Fibroblast of skin of back (primary cell): Measurements from ENCODE around the gene C2orf68. TPM values are rescaled to one million over a fixed set of nuclear protein-coding genes. Genes with fewer than 3 reads are reported as not detected.
"Not testable (repeated sequence)": the region's sequence is repeated elsewhere in the genome, so short reads cannot be mapped to it uniquely, and the experiment has no call there.

ENCODE experiments used
- DNase-seq: peaks from one replicate; pipeline ENCODE4 v3.0.0-alpha.2; 2013
- polyA plus RNA-seq, 2 experiments: library from polyadenylated mRNA; unstranded; fragments of 120-200 nt; gene quantifications; one replicate each; pipeline ENCODE4 v1.2.1, GENCODE V29; 2013; ENCODE audit not compliant: insufficient read length in 2 of 2

The C2orf68 gene, protein sequence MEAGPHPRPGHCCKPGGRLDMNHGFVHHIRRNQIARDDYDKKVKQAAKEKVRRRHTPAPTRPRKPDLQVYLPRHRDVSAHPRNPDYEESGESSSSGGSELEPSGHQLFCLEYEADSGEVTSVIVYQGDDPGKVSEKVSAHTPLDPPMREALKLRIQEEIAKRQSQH
- 15.0 TPM for polyA plus RNA-seq (2013, experiment 1 of 2; ENCODE audit: insufficient read length)
- polyA plus RNA-seq (2013, experiment 2 of 2; ENCODE audit: insufficient read length) = 18.1 TPM

DNA sequence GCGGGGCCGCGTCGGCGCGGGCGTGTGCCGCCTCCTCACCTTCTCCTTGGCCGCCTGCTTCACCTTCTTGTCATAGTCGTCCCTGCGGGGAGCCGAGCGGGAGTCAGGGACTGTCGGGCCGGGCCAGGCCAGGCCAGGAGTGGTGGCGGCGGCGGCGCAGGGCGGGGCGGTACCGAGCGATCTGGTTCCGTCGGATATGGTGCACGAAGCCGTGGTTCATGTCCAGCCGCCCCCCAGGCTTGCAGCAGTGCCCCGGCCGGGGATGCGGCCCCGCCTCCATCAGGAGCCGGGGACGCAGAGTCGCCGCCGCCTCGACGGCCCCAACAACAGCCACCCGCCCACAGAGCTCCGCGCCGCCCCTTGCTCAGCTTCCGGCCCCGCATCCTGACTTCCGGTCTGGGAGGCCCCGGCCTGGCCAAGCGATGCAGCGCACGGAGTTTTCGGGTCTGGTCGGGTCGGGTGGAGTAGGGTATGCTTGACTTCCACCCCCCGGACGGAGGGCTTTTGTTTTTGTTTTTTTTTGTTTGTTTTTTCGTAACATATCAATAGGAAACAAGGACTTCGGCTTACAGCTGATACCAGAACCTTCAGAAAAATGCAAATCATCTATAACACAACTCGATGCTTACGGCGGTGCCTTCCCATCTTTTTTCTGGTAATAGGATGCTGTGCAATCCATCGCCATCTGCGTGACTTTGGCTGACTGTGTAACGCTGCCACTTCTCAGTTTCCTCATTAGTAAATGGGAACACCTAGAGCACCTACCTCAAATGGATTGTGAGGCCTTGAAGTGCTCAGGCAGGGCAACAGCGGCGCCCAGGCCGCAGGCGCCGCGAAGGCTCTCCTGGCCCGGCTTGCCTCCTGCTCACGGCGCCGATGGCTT lies at the start of gene C2orf68:
Gene C2orf68, minus strand, starts transcription at position 362 of the 883 bp plus-strand sequence. Its CDS starts 82 bp downstream, at position 280.
- peak; percentile 90 for DNase-seq

DNA sequence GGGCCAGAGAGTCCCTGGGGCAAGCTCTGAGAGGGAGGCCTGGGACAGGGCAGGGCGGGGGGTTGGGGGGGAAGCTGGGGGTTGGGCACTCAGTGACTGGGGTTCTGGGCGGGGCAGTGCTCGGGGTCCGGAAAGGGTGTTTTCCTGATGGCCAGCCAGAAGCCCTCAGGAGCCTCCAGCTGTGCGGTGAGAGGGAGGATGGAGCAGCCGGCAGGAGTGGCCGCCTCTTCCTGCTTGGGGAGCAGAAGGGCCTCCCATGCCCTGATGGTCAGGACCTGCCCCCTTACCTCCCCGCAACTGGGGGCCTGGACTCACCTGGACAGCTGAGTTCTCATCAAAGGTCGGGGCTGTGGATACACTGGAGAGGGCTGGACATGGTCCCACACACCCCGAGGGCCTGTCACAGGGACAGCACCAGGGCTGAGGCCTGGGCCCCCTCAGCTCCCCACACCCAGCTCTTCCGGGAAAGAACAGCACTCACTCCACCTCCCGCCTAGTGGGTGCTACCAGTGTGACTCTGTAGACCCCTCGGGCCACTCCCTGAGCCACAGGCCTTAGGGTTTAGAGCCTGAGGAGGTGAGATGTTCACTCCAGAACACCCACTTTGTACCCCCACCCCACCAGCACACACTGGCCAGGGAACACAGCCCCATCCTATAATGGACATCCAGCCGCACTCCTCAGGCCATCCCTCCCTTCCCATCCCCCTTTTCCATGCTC lies 49.4 kb upstream of the C2orf68 start:
- no peak for DNase-seq

DNA sequence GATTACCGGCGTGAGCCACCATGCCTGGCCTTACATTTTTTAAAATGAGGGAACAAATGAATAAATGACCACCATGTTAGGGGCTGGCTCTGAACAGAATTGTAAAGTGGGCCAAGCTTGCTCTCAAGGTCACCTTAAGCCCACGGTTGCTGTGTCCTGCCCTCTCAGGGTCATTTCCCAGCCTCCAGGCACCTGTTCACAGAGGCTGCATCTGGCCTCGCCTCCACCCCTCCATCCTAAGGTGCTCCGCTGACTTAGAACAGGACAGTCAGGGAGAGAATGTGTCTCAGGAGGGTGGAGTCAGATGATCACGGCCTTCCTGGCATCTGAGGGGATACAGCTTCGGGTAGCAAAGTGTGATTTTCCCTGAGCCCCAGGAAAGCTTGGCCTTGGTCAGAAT lies 48.9 kb upstream of the C2orf68 start:
- DNase-seq = no peak

DNA sequence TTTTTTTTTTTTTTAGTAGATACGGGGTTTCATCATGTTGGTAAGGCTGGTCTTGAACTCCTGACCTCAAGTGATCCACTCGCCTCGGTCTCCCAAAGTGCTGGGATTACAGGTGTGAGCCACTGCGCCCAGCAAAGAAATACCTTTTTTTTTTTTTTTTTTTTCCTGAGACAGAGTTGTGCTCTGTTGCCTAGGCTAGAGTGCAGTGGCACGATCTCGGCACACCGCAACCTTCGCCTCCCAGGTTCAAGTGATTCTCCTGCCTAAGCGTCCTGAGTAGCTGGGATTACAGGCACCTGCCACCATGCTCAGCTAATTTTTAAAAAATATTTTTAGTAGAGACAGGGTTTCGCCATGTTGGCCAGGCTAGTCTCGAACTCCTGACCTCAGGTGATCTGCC lies 48.4 kb upstream of the C2orf68 start:
- DNase-seq = not testable (repeated sequence)

DNA sequence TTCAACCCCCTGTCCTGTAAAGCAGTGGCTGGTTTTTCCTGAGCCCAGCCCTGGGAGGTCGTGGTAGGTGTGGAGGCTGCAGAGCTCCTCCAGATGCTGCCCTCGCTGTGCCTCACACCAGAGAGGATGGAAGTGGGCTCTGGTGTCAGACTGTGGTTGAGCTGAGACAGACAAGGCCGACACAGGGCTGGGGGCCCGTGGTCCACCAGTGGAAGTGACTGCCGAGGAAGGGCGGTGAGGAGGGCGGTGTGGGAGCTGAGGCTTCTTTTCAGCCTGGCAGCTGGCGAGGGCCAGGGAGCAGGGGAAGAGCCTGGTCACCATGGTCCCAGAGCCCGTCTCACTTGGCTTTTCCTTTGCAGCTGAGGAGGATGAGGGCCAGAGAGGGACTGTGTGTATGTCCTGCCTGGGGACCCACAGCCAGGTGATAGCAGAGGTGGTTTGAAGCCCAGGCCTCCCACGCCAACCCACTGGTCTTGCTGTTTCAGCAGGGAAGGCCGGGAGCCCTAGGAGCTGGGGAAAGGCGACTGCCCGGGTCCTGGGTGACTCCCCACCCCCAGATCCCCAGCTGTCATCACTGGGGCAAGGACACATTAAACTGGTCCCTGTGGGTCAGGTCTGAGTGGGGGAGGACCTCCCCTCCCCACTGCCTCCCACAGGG lies 47.6 kb upstream of the C2orf68 start:
- no peak for DNase-seq

DNA sequence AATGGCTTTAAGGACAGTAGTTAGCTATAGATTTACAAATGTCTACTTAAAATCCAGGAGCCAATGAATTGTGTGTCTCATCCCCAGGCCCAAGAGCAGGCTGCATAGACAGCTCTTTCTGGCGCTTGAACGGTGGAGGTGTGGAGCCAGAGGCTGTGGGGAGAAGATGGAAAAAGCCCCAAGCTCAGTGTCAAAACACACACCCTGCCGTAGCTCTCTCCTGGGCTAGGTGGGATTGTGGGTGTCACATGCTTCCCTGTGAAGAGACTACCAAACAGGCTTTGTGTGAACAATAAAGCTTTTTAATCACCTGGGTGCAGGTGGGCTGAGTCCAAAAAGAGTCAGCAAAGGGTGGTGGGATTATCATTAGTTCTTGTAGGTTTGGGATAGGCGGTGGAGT lies 45.5 kb upstream of the C2orf68 start:
- not testable (repeated sequence) for DNase-seq

DNA sequence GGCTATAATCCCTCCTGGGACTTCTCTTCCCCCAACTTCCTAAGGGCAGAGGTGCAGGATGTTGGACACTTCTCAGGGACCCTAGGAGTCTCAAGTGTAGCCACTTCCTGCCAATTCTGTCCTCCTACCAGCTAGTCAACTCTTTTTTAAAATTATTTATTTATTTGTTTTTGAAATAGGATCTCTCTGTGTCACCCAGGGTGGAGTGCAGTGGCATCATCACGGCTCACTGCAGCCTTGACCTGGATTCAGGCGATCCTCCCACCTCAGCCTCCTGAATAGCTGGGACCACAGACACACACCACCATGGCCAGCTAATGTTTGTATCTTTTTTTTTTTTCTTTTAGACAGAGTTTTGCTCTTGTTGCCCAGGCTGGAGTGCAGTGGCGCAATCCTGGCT lies 44.6 kb upstream of the C2orf68 start:
- peak; percentile 29 for DNase-seq

DNA sequence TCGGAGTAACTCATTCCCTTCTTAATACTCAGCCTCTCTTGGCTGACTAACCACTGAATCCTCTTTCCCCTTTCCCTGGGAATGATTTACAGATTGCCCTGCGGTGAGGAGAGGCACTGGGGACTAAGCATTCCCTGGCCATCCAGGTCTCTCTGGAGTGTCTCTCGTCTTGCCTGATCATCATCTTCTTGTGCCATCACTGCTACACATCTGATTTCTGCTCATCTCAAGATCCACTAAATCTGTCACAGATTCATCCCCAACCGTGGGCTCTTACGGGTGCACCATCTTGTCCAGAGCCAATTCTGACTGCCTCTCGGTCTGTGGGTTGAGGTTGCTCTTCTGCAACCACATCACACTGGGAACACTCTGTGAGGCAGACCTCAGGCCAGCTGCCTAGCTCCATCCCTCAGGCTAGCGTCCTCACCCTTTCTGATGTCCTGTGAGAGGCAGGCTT lies 44.1 kb upstream of the C2orf68 start:
- peak; percentile 75 for DNase-seq

DNA sequence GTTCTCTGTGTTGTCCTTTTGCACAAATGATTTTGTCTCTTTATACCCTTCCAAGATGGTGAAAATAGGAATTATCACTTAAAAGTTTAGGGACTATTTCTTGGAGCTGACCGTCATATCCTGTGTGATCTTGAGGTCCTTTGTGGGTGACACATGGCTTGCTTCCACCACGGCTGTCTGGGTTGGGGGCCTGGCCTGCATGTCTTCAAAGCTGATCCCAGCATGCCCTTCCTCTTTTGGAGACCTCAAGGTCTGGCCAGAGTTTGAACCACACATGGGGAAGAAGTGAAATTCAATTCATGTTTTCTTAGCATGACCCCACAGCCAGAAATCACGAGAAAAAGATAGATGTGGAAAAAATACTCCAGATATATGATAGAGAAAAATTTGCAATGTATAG lies 42.1 kb upstream of the C2orf68 start:
- no peak for DNase-seq

DNA sequence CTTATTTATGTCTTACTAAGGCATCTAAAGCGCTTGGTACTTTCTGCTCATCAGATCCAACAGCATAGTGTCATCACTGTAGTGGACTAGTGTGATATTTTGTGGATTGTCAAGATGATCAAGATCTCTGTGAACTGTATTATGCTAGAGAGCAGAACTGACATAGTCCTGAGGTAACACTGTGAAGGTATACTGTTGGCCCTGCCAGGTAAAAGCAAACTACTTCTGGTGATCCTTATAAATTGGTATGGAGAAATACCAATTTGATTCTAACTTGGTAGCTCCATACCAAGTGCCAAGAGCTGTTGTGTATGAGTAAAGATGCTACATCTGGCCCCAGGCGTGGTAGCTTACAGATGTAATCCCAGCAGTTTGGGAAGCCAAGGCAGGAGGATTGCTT lies 40.2 kb upstream of the C2orf68 start:
- DNase-seq = no peak

DNA sequence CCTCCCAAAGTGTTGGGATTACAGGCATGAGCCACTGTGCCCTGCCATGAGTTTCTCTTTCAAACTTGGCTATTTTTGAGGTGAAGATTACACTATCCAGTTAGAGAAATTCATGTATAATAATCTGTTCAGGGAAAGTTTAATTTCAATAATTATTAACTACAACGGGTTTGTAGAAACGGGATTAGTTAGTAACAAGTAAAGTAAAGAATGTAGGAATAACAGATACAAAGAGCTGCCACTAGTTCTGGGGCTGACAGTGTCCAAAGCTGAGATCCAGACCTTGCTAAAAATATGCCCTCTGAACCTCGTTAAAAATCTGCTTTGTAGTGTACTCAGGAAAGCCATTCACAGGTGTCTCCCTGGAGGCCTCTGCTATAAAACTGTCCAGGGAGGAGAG lies 39.2 kb upstream of the C2orf68 start:
- no peak for DNase-seq

DNA sequence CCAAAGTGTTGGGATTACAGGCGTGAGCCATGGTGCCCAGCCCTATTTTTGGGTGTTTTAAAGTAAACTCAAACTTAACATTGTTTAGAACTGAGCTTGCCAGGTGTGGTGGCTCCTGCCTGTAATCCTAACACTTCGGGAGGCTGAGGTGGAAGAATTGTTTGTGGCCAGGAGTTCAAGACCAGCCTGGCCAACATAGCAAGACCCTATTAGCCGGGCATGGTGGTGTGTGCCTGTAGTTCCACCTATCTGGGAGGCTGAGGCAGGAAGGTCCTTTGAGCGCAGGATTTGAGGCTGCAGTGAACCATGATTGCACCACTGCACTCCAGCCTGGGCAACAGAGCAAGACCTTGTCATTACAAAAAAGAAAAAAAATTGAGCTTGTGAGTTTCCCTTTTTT lies 38.6 kb upstream of the C2orf68 start:
- no peak for DNase-seq

DNA sequence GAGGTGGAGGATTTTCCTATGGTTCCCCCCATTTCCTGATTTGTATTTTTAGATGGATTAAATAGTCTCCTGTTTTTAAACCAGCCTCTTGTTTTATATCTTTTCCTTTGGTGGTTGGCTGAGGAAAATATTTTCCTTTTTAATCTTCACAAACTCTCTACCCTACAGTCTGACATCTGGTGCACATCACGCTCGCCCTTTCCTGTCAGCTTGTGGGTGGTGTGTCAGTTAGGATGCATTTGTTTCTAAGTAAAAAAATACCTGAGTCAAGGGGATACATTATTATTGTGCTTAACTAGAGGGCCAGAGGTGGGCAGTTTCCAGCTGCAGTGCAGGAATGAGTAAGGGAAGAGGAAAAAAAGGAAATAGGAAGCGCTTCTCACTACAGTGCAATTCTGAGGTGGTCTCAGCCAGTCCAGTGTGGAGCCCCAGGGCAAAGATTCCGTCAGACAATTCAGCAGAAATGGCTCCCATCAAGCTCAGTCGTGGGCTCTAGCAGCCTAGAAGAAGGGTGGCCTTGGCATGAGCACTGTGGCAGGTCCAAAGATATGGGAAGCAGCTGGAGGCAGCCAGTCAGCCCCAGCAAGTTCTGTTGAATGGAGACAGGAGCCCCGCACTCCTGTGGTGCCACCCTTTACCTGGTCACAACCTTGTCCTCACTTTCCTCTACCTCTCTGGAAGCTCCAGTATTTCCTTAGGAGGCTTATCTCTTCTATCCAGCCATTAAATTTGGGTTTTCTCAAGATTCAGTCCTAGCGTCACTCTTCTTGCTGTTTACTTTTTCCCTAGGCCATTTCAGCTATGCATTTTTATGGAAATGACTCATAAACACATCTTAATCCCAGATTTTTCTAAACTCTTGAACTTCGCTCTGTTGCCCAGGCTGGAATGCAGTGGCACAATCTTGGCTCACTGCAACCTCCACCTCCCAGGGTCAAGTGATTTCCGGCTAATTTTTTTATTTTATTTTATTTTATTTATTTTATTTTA lies 37.6 kb upstream of the C2orf68 start:
- DNase-seq = peak; percentile 87

DNA sequence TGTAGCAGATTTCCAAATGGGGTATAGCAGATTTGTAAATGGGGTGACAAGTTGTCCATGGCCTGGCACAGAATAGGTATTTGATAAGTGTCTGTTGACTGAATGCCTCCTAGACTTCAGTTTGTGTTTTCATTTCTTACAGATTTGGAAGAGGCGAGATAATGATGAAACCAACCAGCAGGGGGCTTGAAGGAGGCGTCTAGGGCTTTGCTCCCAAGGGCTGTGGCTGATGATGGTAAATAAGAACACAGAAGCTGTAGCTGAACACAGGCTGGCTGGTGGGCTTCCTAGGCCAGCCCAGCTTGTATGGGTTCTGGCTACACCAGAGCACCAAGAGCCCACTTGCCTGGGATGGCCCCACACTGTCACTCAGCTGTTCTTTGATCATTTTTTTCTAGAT lies 36.8 kb upstream of the C2orf68 start:
- peak; percentile 63 for DNase-seq

DNA sequence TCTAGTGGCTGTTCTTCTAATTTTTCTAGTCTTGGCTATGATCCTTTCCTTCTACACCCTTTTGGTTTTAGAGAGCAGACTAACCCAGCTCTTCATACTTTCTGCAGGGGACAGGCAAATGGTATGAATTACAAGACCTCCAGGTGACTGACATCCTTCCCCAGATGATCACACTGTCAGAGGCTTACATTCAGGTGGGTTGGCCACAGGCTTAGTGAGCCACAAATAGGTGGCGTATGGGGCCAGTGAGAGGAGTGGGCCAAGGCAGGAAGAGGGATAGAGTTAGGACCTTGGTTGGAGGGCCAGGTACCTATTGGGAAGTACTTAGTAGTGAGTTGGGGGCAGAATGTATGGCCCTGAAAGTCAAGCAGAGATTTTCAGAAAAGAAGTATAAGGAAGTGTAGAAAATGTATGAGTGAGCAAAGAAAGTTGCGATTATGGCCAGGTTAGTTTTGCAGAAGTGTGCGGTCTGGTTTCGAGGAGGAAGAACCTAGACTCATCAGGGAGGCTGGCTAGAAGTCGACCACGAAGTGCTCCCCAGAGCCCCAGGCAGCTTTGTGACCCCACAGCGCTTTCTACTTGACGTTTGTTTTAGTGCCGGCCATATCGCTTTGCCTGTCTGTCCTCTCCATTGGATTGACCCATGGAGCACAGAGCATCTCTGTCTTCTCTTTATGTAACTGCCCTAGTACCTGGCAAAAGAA lies 36.1 kb upstream of the C2orf68 start:
- DNase-seq = no peak

DNA sequence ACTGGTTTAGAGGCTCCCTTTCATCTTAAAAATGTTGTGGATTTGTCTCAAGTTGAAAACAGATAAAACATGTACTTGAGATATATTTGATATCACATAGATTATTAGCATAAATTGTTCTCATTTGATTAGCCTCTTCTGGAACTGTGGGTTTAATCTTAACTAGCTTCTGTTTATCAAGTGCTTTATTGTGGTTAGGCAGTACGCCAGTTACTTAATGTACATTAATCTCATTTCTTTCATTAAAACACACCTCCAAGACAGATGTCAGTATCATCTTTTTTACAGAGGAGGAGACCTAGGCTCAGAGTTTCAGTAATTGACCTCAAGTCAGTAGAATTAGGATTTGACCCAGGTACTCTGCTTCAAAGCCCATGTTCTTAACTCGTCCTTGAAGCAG lies 34.3 kb upstream of the C2orf68 start:
- DNase-seq = no peak

DNA sequence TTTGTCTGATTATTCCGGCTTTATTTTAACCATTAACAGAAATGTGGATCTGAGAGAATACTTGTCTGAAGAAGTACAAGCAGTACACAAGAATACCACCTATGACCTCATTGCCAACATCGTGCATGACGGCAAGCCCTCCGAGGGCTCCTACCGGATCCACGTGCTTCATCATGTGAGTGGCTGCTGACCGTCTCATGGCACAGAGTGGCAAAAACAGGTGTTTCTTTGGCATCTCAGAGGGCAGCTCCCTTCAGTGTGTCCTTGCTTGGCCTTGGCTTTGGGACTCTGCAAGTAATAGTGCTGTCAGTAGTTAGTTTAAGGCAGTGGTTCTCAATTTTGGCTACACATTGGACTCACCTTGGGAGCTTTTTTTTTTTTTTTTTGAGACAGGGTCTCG lies 33.0 kb upstream of the C2orf68 start:
- no peak for DNase-seq

DNA sequence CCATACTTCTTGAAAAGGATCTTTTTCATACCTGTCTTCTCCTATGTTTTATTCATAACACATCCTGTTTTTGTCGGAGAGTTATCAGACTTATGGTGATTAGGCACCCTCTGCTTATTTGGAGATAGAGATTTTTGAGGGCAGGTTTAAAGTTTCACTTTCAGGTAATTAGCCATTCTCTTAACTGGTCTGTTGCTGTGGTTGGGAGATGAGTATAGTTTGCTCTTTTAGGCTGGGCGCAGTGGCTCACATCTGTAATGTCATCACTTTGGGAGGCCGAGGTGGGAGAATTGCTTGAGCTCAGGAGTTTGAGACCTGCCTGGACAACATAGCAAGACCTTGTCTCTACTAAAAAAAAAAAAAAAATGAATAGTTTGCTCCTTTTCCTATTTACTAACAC lies 30.9 kb upstream of the C2orf68 start:
- DNase-seq = no peak

DNA sequence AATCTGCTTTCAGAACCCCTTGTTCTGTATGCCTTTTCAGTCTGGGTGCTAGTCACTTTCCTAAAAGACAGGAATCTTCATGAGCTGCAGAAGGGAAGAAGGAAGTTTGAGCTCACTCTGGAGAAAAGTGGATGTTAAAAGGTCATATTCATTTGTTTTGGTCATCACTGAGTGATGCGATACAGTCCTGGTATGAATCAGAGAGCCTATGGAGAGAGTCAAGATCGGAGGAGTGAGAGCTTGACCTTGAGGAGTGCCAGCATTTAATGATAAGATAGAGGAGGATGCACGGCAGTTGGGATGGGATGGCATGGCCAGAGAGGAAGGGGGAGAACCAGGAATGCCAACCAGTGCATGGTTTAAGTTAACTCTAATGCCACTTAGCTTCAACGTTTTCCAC lies 23.8 kb upstream of the C2orf68 start:
- DNase-seq = no peak

DNA sequence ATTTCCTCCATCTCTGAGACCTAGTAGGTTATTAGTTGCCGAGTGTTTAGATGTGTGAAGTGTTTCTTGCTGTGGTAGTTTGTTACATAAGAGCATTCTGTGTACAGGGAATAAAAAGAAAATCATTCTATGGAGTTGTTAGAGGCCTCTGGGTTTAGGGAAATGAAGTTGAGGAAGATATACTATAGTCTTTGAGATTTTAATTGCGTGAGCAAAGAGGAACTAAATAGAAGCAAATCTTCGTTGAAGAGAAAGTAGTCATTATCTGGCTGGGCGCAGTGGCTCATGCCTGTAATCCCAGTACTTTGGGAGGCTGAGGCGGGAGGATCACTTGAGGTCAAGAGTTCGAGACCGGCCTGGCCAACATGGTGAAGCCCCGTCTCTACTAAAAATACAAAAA lies 23.1 kb upstream of the C2orf68 start:
- DNase-seq = no peak

DNA sequence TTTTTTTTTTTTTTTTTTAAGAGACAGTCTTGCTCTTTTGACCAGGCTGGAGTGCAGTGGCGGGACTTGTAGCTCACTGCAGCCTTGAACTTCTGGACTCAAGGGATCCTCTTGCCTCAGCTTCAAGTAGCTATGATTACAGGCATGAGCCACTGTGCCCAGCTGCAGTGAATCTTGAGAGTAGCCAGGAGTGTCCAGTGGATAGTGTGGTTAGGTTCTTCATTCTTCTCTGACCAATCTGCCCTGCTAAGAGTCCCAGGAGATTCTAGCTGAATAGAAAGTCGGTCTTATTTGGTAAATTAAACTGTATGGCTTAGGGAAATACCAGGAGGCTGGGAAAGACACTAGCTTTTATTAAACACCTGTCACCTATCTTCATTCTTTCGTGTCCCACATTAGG lies 19.4 kb upstream of the C2orf68 start:
- DNase-seq = no peak
